ENCODE data around the gene STRIP2.
"Not testable (repeated sequence)": the region's sequence is repeated elsewhere in the genome, so short reads cannot be mapped to it uniquely, and the experiment has no call there.

STRIP2 gene

GRCh38 chr7:129522088-129522970, 88.1 kb downstream of the STRIP2 start:
- peak; percentile 9 for DNase-seq
- in situ Hi-C loops (cut with HindIII; ENCODE audit: low pct_ligation_motif_present, low sequenced_read_pairs): no loop called here

GRCh38 chr7:129522971-129523340, 88.7 kb downstream of the STRIP2 start:
- peaks cover 5% of the 10 kb centered on the region for H3K27me3 ChIP-seq (replicated peaks)
- H3K4me3 ChIP-seq (ENCODE audit: low read depth, low read length): no peak overlapping the region
- in situ Hi-C loops (cut with HindIII; ENCODE audit: low pct_ligation_motif_present, low sequenced_read_pairs): no loop called here
- no peaks in the 10 kb centered on the region for H3K36me3 ChIP-seq (replicated peaks)
- H3K27ac ChIP-seq: no peak overlapping the region
- DNase-seq: no peak
- TF ChIP-seq CTCF (IDR thresholded peaks at IDR 0.05; ENCODE audit: low read depth, low read length, missing control alignments): no peak

More at GRCh38 chr7:129522088-129522970, 88.1 kb downstream of the STRIP2 start:
- no peaks in the 10 kb centered on the region for H3K36me3 ChIP-seq (replicated peaks)
- TF ChIP-seq CTCF (IDR thresholded peaks at IDR 0.05; ENCODE audit: low read depth, low read length, missing control alignments): no peak
- H3K27ac ChIP-seq: no peak overlapping the region
- peaks cover 5% of the 10 kb centered on the region for H3K27me3 ChIP-seq (replicated peaks)
- no peak overlapping the region for H3K4me3 ChIP-seq (ENCODE audit: low read depth, low read length)

- DNase-seq: no peak
- no peaks in the 10 kb centered on the region for H3K36me3 ChIP-seq (replicated peaks)
- no peak for TF ChIP-seq CTCF (IDR thresholded peaks at IDR 0.05; ENCODE audit: low read depth, low read length, missing control alignments)
- H3K4me3 ChIP-seq (ENCODE audit: low read depth, low read length): no peak overlapping the region
- H3K27ac ChIP-seq: no peak overlapping the region
- H3K27me3 ChIP-seq (replicated peaks): peaks cover 5% of the 10 kb centered on the region
- in situ Hi-C loops (cut with HindIII; ENCODE audit: low pct_ligation_motif_present, low sequenced_read_pairs): no loop called here
Measured at GRCh38 chr7:129523924-129524323, 89.7 kb downstream of the STRIP2 start.

GRCh38 chr7:129524405-129524804, 90.2 kb downstream of the STRIP2 start:
- H3K36me3 ChIP-seq (replicated peaks); H3K27ac ChIP-seq; H3K4me3 ChIP-seq (ENCODE audit: low read depth, low read length); H3K27me3 ChIP-seq (replicated peaks); in situ Hi-C loops (cut with HindIII; ENCODE audit: low pct_ligation_motif_present, low sequenced_read_pairs): not testable (repeated sequence)
- TF ChIP-seq CTCF (IDR thresholded peaks at IDR 0.05; ENCODE audit: low read depth, low read length, missing control alignments): peak; percentile 17
- peak; percentile 22 for DNase-seq

GRCh38 chr7:129525225-129525862, 91.1 kb downstream of the STRIP2 start:
- H3K27ac ChIP-seq: no peak overlapping the region
- peaks cover 5% of the 10 kb centered on the region for H3K27me3 ChIP-seq (replicated peaks)
- TF ChIP-seq CTCF (IDR thresholded peaks at IDR 0.05; ENCODE audit: low read depth, low read length, missing control alignments): no peak
- H3K4me3 ChIP-seq (ENCODE audit: low read depth, low read length): no peak overlapping the region
- no peak for DNase-seq
- H3K36me3 ChIP-seq (replicated peaks): no peaks in the 10 kb centered on the region
- in situ Hi-C loops (cut with HindIII; ENCODE audit: low pct_ligation_motif_present, low sequenced_read_pairs): no loop called here

Measured in brain microvascular endothelial cell (primary cell).